HG03469 (cell line): ENCODE results near the gene BMPR1A.
A peak's percentile ranks its signal among the peaks of the same experiment; 100 is the strongest.

Experiments
- ATAC-seq: cut with Tn5 transposase; IDR thresholded peaks from one replicate; pipeline ENCODE4 v1.9.1; 2021; ENCODE audit warnings: mild to moderate bottlenecking, moderate library complexity, moderate number of reproducible peaks; ENCODE audit not compliant: unreplicated experiment

Gene BMPR1A

DNA sequence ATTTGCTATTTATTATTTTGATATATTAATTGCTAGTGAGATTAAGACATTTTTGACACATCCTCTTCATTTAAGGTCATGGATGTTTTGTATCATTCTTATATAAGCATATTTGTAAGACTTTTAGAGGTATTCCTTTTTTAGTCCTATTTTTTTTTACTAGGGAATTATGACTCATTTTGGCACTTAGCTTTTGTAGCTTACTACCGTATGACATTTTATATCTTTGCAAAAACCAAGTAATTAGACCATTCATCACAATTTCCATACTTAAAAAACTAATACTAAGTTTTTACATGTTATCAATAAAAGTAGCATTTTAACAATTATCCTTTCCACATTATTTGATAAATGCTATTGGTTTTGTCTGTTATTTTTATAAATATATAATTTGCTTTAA lies 41.6 kb downstream of the BMPR1A start:
- ATAC-seq = no peak

DNA sequence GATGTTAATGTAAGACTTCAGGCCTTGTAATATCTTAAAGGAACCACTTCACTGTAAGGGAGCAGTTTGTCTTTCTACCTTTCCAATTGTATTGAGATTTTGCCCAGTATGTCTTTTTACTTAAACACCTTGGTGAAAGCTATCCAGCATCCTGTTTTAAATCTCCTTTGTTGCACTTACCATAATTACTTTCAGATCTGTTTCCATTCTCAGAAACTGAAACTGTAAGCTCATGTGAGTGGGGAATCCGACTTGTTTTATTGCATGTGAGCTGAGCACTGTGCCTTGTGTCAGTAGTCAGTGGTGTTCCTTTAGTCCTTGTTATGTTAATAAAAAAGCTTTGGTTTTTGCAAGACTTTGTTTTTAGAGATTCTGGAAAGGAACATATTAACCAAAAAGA lies 42.2 kb downstream of the BMPR1A start:
- ATAC-seq = peak; percentile 76

DNA sequence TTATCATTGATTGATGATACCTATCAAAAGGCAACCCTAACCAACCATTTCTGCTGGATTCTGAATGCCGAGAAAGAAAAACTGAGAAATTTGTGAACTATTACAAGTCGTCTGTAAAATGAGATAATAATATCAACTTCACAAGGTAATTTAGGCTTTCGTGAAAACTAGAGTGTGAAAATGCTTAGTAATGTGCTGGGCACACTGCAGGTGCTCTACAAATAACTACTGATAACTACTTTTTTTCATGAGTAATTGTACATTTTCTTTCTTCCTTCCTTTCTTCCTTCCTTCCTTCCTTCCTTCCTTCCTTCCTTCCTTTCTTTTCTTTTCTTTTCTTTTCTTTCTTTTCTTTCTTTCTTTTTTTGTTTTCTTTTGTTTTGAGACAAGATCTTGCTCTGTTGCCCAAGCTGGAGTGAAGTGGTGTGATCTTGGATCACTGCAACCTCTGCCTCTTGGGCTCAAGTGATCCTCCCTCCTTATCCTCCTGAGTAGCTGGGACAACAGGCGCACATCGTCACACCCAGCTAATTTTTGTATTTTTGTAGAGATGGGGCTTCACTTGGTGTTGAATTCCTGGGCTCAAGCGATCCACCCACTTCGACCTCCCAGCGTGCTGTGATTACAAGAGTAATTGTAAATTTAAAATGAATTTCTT lies 42.9 kb downstream of the BMPR1A start:
- ATAC-seq = no peak

DNA sequence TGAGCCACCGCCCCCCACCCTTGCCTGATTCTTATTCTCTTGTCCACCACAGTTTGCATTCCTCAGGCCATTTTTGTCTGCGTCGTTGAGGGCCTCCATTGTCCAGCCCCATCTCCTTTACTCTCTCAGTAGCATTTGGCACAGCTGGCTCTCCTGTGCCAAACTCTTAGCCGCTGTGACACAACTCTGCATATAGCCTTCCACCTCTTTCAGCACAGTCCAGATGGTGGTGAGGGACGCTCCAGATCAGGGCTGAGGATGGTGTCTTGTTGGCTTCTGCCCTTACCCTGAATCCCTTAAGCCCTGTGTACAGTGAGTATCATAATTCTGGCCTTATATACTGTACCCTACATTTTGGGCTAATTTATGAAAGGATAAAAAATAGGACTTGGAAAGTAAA lies 45.6 kb downstream of the BMPR1A start:
- ATAC-seq = no peak

DNA sequence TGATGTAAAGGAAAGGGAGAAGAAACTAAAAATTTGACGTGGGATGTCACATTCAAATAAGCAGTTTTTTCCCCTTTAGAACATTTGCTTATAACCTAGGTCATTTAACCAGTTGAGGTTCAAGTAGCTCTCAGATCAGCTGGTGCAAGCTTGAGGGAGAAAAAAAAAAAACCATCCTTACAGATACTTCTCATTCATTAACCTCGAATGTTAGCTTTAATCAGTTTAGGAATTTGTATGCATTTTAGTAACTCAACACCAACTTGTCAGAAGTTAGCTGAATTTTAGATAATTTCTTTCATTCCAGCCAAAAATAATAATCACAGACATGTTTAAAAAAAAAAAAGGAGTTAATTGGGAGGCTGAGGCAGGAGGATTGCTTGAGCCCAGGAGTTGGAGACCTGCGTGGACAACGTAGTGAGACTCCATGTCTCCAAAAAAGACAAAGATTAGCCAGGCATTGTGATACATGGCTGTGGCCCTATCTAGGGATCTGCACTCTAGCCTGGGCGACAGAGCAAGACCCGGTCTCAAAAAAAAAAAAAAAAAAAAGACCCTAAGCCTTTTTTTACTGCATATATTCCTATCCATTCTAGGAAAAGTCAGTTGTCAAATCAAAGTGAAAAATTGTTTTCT lies 46.2 kb downstream of the BMPR1A start:
- ATAC-seq = no peak

DNA sequence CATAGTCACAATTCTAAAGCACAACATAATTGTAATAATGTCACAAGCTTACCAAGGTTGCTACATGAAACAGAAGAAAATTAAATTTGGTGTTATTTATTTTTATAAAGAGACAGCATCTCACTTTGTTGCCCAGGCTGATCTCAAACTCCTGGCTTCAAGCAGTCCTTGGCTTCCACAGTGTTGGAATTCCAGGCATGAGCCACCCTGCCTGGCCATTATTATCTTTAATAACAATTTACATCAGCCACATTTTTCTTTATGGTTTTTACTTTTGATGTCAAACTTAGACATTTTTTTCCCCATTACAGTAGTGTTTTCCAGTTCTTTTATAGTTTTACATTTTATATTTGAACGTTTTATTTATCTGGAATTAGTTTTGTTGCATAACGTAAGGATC lies 46.7 kb downstream of the BMPR1A start:
- no peak for ATAC-seq

DNA sequence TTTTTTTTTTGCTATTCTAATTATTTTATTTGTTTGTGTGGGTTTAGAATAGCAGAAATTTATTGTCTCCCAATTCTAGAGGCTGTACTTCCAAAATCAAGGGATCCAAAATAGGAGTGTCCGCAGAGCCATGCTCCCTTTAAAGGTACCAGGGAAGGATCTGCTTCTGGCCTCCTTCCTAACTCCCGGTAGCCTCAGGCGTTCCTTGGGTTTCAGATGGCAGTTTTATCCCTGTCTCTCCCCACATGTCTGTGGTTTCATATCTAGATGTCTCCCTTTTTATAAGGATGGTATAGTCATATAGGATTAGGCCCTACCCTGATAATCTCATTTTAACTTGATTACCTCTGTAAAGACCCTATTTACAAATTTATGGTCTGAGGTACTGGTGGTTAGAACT lies 48.4 kb downstream of the BMPR1A start:
- ATAC-seq = no peak

DNA sequence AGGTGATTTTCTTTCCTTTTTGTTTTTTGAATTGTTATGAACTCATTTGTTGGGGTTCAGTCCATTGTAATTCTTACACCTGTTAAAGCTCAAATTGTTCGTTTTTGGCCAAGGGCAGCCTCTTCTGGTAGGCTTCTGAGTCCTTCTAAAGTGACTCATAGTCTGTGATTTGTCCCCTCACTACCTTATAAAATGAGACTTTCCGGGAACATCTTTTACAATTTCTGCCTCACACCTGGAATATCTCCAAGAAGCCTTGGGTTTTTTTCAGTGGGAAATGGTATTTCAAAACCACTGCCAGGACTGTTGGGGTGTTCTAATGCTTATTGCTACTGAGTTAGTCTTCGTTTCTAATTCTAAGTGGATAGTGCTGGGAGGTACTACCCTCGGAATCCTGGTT lies 56.7 kb downstream of the BMPR1A start:
- ATAC-seq = no peak

DNA sequence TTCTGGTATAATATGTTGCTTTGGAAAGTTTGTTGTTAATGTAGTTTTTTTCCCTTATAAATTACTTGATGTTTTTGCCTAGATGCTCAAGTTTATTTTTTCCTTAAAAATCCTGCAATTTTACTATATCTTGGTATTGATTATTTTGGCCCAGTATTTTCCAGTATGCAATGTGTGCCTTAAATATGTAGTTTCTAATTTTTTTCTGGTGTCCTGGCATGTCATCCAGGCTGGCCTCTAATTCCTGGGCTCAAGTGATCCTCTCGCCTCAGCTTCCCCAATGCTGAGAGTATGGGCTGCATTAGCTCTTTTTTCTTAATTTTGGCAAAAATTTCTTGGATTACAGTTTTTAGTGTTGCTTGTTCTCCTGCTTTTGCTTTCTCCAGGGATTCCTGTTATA lies 57.6 kb downstream of the BMPR1A start:
- ATAC-seq = no peak

DNA sequence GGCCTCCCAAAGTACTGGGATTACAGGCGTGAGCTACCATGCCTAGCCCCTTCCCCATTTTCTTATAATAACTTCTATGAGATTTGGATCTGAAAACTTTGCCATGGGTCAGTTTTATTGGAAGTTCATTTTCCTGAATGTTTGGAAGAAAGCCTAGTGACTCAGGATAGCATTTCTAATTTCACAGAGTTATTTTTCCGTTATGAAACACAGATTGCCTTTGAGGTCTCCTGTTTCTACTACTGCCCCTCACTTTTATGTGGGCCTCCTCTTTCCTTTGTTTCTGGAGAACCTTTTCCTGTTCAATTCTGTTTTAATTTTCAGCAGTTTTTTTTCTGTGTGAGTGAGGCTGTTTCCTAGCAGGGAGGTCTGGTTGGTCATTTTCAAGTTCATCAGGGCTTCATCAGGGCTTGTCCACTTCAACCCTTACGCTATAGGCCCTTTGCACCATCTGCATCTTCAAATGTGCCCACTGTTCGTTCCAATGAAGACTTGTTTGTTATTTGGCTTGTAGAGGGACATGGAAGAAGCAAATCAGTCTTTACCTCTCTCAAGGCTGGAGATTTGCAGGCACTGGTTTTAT lies 58.7 kb downstream of the BMPR1A start:
- no peak for ATAC-seq

DNA sequence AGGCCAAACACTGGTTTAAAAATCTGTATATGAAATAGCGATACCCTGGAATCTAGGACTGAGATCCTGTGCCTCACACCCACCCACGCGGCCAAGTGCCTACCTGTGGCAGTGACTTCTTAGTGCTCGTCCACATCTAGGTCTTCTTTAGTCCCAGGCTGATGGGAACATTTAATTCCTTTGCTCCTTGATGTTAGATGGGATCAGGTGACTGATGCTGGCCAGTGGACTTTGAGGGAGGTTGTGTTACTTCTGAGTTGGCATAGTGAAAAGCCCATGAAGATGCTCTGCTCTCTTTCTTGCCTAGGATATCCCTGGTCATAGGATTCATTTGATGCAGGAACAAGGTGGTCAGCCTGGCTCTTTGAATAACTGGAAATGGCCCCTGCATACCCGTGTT lies 59.2 kb downstream of the BMPR1A start:
- no peak for ATAC-seq

DNA sequence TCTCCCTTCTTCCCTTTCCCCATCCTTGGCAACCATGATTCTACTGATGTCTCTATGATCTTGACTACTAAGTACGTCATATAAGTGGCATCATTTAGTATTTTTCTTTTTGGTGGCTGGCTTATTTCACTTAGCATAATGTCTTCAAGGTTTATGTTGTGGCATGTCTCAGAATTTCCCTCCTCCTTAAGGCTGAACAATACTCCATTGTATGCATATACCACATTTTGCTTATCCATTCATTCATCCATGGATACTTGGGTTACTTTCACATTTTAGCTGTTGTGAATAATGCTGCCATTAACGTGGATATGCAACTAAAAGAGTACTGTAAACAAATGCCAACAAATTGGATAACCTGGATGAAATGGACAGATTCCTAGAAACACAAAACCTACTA lies 60.8 kb downstream of the BMPR1A start:
- ATAC-seq = no peak

DNA sequence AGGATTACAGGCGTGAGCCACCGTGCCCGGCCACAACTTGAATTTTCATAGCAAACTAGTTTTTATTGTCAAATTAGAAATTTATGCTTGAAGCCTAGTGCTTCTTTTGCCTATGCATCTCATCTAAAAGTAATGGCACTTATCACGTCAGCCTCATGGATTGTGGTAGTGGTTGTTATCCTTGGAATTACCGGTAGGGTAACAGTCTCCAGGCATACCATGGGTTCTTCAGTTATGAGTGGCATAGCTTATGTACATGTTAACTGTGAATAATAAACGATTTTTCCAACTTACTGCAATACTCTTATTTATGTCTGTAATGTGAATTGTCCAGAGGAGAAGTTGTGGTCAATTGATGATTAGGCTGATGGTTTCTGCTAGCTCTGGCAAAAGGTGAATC lies 63.1 kb downstream of the BMPR1A start:
- no peak for ATAC-seq

DNA sequence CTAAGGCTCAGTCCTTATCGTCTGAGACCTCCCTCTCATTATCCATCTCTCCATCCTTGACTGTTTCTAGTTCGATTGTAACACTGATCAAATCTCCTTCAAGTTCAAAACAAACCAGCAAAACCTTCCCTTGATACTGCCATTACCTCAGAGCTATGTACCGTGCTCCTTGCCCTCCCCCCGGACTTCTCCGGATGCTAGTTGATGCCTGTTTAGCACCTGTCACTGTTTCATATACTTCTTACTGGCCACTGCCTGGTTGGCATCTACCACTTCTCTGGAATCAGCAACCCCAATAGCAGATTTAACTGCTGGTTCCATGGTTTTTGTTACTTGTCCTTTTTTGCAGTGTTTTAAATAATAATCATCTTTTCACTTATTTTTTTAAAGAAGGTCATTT lies 64.1 kb downstream of the BMPR1A start:
- ATAC-seq = no peak

DNA sequence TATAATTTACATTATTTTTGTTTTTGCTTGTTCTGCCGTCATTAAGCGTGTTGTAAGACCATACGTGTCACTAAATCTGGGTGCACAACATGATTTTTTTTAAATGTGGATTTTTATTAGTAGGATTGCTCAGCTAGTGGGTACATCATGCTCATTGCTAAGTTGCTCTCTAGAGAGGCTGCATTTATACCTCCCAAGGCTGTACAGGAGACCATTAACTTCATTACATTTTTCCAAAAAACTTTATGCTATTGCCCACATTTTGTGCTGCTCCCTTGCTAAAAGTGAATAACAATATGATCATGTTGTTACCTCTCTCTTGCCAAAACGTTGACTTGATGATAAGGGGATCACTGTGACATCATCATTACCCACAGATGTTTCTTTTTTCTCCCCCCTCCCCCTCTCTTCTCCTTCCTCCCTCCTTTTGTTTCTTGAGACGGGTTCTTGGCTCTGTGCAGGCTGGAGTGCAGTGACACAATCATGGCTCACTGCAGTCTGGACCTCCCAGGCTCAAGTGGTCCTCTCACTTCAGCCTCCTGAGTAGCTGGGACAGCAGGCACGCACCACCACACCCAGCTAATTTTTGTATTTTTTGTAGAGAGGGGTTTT lies 65.1 kb downstream of the BMPR1A start:
- no peak for ATAC-seq

DNA sequence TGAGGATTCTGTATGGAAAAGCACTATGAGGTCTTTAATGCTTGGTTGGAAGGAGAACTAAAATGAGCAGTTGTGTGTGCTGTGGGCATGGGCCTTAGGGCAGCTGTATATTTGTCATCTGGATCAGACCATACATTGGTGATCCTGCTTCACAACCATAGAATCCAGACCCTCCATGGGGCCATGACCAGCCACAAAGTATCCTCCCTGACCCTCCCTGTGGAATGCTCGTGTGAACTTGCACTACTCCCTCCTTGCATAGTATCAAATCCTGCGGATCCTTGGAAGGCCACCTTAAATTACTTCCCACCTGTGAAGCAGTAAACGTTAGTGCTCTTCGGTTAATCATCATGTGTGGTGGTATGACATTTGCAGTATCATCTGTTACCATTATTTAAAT lies 67.1 kb downstream of the BMPR1A start:
- ATAC-seq = no peak

DNA sequence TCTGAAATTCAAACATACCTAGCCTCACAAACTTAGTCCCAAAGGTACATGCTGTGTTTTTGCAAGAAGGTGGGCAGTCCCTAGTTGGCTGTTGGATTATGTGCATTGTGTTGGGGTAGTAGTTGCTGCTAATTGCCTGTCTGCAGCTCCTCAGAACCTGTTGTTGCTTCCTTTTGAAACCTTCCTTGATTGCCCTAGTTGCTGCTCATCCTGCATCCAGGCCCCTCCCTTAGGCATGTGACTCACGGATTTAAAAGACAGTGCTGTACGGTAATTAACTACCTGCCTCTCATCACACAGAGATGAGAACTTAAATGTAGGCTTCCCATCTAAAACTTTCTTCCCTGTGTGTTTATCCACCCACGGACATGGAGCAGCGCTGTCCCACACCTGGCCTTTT lies 67.7 kb downstream of the BMPR1A start:
- ATAC-seq = no peak

DNA sequence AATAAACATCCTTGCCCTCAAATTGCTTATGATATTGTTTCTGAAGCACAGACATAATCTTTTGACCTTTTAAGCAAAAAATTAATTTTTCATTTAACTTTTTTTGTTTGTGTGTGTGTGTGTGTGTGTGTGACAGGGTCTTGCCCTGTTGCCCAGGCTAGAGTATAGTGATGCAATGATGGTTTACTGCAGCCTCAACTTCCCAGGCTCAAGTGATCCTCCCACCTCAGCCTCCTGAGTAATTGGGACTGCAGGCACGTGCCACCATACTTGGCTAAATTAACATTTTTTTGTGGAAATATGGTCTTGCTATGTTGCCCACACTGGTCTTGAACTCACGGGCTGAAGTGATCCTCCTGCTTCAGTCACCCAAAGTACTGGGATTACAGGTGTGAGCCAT lies 68.9 kb downstream of the BMPR1A start:
- ATAC-seq = no peak

DNA sequence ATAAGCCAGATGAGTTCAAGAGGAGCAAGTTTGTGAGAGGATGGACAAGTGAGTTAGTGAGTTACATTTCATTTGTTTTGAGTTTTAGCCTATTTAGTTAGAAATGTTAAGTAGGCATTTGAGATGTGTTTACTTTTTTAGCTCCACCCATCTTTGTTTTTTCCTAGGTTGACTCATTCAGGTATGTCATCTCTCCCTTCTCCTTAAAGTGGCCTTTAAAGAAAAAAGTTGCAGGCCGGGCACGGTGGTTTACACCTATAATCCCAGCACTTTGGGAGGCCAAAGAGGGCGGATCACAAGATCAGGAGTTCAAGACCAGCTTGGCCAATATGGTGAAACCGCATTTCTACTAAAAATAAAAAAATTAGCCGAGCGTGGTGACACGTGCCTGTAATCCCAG lies 71.2 kb downstream of the BMPR1A start:
- ATAC-seq = no peak

DNA sequence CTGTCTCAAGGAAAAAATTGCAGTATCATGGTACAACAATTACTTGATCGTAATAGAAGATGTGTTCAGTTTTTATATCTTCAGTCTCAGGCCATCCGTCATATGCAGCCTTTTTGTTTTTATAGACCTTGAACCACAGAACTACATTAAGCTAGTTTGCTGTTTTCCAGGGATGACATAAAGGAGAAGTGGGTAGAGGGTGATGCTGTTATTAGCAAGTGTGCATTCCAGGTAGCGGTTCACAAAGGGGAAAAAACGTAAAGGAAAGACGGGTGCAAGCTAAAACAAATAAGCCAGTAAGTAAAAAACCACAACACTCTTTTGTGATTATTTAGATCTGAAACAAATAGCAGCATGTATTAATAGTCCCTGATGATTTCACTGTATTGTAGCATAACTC lies 71.7 kb downstream of the BMPR1A start:
- no peak for ATAC-seq

DNA sequence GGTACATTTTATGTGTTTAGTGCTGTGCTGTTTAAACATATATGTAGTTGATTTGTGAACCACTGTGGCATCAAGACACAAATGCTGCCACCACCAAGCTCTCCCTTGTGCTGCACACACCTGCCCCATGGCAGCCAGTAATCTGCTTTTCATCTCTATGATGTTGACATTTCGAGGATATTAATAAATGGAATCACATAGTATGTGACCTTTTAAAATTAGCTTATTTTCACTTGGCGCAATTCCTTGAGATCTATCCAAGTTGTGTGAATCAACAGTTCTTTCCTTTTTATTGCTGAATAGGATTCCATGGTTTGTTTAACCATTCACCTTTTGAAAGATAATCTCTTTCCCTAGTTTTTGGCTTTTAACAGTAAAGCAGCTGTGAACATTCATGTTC lies 73.1 kb downstream of the BMPR1A start:
- no peak for ATAC-seq

DNA sequence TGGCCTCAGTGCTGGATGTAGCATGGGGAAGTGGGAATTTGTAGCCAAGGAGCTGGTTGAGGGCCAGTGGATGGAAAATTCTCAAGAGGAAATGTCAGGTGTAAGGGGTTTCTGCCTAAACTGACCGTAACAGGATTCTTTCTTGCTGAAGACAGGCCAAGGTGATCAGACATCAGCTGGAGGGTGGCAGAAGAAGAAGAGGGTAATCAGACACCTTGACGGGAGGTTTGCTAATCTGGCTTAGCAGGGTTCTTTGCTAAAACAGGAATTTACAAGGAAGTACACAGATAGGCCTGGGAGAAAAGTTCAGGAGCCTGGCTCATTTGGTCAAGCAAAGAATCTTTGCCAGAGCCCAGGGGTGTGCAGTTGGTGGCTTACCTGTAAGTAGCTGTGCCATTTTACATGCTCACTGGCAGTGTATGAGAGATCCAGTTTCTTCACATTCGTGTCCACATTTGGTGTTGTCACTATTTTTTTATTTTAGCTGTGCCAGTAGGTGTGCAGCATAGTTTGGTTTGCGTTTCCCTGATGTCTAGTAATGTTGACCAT lies 73.7 kb downstream of the BMPR1A start:
- no peak for ATAC-seq
